Measurements from ENCODE around the gene EIF1AX.

Gene EIF1AX

DNA sequence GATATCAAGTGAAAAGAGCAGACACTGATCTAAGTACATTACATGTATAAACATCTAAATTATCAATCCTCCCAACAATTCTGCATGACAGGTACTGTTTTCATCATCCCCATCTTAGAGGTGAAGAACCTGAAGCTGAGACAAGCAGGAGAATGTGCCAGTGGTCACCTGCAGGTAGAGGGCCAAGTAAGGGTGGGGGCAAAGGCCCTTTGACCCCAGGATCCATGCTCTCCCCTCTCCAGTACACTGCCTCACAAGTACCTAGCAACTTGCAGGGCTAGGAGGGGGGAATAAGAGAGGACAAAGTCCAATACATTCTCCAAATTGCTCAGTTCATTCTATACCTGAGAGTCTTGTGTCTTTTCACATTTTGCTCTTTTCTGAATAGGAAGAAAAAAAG is 16.7 kb downstream of the EIF1AX start:
- no peak for DNase-seq

DNA sequence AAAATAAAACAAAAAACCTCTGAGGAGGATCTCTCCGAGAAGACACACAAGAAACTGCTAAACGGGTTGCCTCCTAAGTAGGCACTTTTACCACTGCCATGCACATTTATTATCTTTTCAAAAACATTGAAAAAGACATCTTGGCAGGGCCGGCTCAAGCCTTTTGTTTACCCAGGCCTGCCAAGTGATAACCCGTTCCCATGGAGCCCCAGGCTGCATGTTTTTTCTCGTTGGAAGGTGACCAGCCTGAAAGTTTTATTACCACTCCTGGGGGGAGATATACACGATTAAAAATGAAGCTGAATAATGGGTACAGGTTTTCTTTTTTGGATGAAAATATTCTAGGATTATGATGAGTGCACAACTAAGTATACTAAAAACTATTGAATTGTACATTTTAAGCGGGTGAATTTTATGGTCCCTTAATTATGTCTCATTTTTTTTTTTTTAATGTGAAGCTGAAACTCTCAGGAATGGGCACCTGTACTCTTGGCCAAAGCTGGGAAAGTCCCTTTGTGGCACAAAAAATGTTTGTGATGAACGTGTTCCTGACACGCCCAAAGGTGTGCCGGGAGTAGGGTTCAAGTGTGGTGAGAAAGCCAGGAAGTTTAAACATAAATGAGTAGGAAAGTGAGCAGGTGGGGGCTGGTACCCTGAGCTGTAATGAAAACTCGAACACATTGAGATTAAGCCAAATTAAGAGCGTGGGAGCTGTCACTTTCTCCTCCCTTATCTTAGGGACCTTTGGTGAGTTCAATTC is 23.4 kb downstream of the EIF1AX start:
- DNase-seq = no peak

DNA sequence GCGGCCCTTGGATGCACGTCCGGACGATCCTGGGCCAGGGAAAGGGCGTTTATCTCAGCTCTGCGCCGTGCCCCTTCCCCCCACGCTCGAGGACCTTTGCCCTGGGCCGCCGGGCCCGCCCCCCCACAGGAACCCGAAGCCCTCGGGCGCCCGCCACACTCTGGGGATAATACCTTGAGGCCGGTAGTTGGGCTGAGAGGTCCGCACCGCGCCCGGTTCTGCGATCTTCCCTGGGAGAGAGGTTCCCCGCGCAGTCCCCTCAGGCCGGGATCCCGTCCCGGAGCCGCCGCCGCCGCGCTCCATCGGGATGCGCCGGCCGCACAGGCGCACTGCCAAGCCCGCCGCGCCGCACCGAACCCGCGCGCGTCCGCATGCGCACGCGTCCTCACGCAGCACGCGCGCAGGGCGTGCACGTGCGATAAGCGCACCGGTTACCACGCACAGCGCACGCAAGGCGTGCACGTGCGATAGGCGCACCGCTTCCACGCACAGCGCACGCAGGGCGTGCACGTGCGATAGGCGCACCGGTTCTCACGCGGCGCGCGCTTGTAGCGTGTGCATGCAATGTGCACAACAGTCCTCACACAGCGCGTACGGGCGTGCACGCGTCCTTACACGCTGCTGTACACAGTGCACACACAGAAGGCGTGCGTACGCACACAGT is 24.9 kb downstream of the EIF1AX start, which contains the start of gene MAP7D2:
MAP7D2 (minus strand) TSS at position 331 of the 664 bp plus-strand sequence; CDS start at position 303, 28 bp downstream.
- no peak for DNase-seq

DNA sequence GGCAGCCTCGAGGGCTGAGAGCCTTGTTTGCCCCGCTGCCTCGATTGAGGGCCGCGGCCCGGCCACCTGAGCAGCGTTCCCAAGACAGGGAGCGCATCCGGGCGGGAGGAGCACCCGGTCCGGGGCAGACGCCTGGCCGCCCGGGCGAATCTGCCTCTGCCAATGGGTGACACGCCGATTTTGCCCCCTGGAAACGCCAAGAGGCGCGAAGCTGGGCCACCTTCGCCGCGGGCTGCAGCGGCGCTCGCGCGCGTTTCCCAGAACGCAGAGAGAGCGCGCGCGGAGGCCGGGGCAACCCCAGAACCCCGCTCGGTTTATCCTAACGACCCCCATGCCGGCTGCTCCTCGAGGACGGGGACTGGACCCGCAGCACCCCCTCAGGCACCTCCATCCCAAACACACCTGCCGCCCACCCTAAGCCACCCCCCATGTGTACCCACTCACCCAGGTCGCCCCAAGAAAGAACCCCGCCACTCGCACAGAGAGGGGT is 25.5 kb downstream of the EIF1AX start:
- no peak for DNase-seq

DNA sequence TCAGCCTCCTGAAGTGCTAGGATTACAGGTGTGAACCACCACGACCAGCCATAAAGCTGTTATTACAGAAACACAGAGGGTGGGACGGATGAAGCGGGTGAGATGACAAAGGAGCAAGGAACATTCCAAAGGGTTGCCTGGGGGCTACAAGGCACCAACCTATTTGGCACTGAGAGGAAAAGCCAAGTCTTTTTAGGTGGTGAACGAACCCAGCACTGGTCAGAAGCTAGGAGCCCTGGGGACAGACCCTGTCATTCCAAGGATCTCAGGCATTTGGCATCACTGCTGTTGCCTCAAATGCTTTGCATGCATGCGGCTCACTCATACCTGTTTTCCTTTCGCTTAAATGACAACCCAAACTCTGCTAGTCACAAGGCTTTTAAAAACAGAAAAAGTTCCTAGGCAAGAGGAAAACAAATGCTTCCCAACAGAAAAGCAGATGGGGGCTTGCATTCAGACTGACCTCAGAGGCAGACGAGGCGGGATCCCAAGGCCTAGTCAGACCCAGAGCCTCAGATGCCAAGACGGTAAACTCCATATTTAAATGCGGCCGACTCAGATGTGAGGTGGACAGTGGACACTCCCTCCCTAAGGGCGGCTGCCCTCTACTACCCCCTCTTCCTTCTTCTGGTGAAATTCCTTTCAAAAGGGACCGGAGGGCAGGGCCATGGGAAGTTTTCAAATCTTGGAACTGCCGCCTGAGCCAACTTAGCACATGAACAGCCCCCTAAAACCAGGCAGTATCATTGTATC is 29.4 kb downstream of the EIF1AX start:
- no peak for DNase-seq

DNA sequence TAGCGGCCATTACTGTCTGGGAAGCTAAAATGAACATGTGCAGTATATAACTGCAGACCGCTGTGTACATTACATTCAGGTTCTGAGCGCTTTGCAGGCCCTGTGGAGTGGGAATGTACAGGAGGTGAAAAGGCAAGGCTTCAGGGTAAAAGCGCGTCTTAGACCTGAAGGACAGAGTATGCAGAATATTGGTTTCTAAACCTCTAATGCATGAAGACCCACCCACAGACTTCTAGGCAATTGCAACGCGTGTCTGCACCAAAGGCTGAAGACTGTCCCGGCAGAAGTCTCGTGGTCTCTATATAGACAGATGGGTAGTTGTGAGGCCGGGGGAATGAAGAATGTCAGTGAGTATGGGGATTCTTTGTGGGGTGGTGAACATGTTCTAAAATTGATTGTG is 30.4 kb downstream of the EIF1AX start:
- DNase-seq = no peak

DNA sequence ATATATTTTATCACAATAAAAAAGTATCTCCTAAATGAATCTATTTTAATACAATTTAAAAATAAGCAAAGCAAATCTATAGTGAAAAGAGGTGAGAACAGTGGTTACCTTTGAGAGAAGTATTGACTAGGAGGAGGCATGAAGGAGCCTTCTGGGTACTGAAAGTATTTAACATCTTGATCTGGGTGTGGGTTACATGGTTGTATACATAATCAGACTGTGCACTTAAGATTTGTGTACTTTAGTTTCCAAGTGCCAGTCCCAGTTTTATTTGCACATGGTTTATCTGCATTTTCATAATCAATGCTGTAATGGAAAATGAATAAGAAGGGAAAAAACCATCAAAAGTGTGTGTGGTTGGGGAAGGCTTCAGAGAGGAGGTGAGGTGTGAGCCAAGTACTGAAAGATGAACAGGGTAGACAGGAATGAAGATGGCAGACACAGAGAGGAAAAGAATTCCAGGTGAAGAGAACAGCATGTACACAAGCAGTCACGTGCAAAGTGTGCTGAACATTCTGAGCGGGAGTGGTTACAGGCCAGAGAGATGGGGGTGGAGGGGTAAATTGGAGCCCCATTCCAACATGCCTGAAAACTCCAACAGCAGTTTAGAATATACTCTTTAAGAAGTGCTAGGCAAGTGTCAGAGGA is 39.6 kb downstream of the EIF1AX start:
- no peak for DNase-seq

DNA sequence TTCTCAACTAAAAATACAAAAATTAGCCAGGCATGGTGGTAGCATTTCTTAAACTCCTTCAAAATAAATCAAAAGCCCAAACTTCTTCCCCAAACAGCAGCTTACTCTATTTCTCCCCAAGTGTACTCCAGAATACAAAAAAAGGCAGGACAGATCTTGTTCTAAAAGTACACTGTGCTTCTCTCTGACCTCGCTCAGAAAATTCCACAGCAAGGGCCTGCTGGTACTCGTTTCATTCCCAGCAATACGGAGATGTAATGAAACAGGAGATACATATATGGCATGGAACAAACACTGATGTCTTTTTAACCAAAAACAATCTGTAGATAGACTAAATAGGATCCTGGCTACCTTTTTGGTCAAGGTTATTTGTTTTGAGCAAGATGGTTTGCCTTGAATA is 50.1 kb downstream of the EIF1AX start:
- no peak for DNase-seq

DNA sequence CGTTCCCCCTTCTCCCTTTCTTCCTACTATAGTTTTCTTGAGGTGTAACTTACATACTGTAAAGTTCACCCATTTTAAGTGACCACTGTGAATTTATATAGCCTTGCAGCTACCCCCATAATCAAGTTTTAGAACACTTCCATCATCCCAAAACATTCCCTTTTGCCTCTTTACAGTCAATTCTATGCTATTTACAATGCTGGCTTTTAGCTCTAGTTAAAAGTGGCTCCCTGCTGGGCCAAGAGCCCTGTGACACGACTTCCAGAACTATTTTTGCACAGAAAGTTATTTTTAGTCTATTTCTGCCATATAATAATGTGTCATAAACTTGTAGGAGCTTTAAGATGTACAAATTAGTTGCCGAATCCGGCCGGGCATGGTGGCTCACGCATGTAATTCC is 51.8 kb downstream of the EIF1AX start:
- no peak for DNase-seq

DNA sequence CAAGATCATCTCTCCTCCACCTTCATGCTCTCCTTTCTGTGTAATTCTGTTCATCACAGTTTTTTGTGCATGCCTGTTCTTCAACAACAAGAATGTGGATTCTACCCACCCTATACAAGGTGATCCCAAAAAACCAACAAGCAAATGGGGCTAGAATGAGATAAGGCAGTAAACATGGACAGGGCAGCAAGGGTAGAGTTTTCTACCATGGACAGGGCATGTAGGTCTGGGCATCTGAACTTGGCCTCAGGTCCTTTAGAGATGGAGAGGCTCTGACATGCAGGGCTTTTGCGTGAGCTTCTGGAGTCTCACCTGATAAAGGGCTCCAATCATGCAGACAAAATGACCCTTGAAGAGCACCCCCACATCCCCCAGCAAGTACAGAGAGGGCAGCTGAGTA is 61.4 kb downstream of the EIF1AX start:
- DNase-seq = no peak

Measured in DMS 273 treated with DMSO at 0.1 percent for 48 hours (cell line).